GM12878 (cell line): ENCODE results near the gene LTBP3. TPM values are rescaled to one million over a fixed set of nuclear protein-coding genes. Genes with fewer than 3 reads are reported as not detected.

ENCODE experiments used
- ATF7 ChIP-seq: fragments of 450-650 bp; IDR thresholded peaks from 2 replicates; pipeline ENCODE4 v1.6.1; 2016; ENCODE audit warnings: low read depth, mild to moderate bottlenecking
- BCL11A ChIP-seq: IDR thresholded peaks from 2 replicates; pipeline ENCODE4 v1.6.1; 2011; ENCODE audit warnings: low read depth, low read length
- CBX3 ChIP-seq: fragments of 200-600 bp; sonication (generic); IDR thresholded peaks from 2 replicates; pipeline ENCODE4 v1.6.1; 2016; ENCODE audit warnings: low read depth, borderline replicate concordance
- CBX5 ChIP-seq: sonication (generic); IDR thresholded peaks from 2 replicates; pipeline ENCODE4 v1.6.1; 2016; ENCODE audit warnings: low read depth, moderate library complexity, mild to moderate bottlenecking, inconsistent platforms
- CEBPB ChIP-seq, 2 experiments: fragments of 150-350 bp in 1 of 2; IDR thresholded peaks; 2 replicates each; pipeline ENCODE4 v1.6.1; 2012 to 2014; ENCODE audit warnings: low read depth in 2 of 2, low read length in 2 of 2, borderline replicate concordance in 1 of 2, inconsistent platforms in 1 of 2
- CREB1 ChIP-seq: IDR thresholded peaks from 2 replicates; pipeline ENCODE4 v1.6.1; 2012; ENCODE audit warnings: low read depth, mild to moderate bottlenecking, inconsistent platforms
- ESRRA ChIP-seq: IDR thresholded peaks from 2 replicates; pipeline ENCODE4 v1.6.1; 2012; ENCODE audit warnings: mild to moderate bottlenecking, low read length, improper control_type of control experiment
- GATAD2B ChIP-seq: fragments of 450-650 bp; conservative IDR thresholded peaks from 2 replicates; pipeline ENCODE4 v1.6.1; 2017; ENCODE audit warnings: low read depth, mild to moderate bottlenecking, moderate library complexity
- IKZF2 ChIP-seq, 2 experiments: fragments of 450-650 bp; IDR thresholded peaks; 2 replicates each; pipeline ENCODE4 v1.6.1; 2017; ENCODE audit warnings: mild to moderate bottlenecking in 2 of 2, moderate library complexity in 2 of 2
- JUND ChIP-seq: IDR thresholded peaks from 2 replicates; pipeline ENCODE4 v1.6.1; 2012; ENCODE audit warnings: low read depth, mild to moderate bottlenecking, low read length, improper control_type of control experiment, moderate library complexity
- MTA3 ChIP-seq: IDR thresholded peaks from 2 replicates; pipeline ENCODE4 v1.6.1; 2012; ENCODE audit warnings: low read length, inconsistent platforms, borderline replicate concordance
- NR2C1 ChIP-seq: fragments of 450-650 bp; IDR thresholded peaks from 2 replicates; pipeline ENCODE4 v1.6.1; 2017; ENCODE audit warnings: antibody characterized with exemption, mild to moderate bottlenecking, moderate library complexity
- PAX5 ChIP-seq: IDR thresholded peaks from 2 replicates; pipeline ENCODE4 v1.6.1; 2011; ENCODE audit warnings: low read depth, low read length, borderline replicate concordance
- RAD21 ChIP-seq: IDR thresholded peaks from 2 replicates; pipeline ENCODE4 v1.6.1; 2011; ENCODE audit warnings: mild to moderate bottlenecking, low read depth, low read length, moderate library complexity; ENCODE audit not compliant: insufficient read depth
- SIN3A ChIP-seq: IDR thresholded peaks from 2 replicates; pipeline ENCODE4 v1.6.1; 2012; ENCODE audit warnings: low read depth, low read length, improper control_type of control experiment
- SMARCA5 ChIP-seq: fragments of 450-650 bp; IDR thresholded peaks from 2 replicates; pipeline ENCODE4 v1.6.1; 2017; ENCODE audit warnings: mild to moderate bottlenecking
- SP1 ChIP-seq: IDR thresholded peaks from one replicate; pipeline ENCODE4 v1.6.1; 2011; ENCODE audit warnings: low read depth, low read length
- SREBF2 ChIP-seq: IDR thresholded peaks from 2 replicates; pipeline ENCODE4 v1.6.1; 2012; ENCODE audit warnings: mild to moderate bottlenecking, low read length
- SRF ChIP-seq, 2 experiments: IDR thresholded peaks; 2 replicates each; pipeline ENCODE4 v1.6.1; 2011; ENCODE audit warnings: low read depth in 2 of 2, low read length in 2 of 2, mild to moderate bottlenecking in 1 of 2, moderate library complexity in 1 of 2
- STAT1 ChIP-seq: fragments of 450-650 bp; conservative IDR thresholded peaks from 2 replicates; pipeline ENCODE4 v1.6.1; 2014; ENCODE audit warnings: antibody characterized with exemption, mild to moderate bottlenecking
- SUZ12 ChIP-seq: fragments of 200-600 bp; sonication (generic); IDR thresholded peaks from one replicate; pipeline ENCODE4 v1.6.1; 2018; ENCODE audit warnings: antibody characterized with exemption, mild to moderate bottlenecking; ENCODE audit not compliant: unreplicated experiment
- TAF1 ChIP-seq: IDR thresholded peaks from 2 replicates; pipeline ENCODE4 v1.6.1; 2011; ENCODE audit warnings: mild to moderate bottlenecking, low read depth, low read length, borderline replicate concordance
- TBL1XR1 ChIP-seq: IDR thresholded peaks from 2 replicates; pipeline ENCODE4 v1.6.1; 2012; ENCODE audit warnings: low read depth, low read length, improper control_type of control experiment
- TCF12 ChIP-seq: IDR thresholded peaks from 2 replicates; pipeline ENCODE4 v1.6.1; 2011; ENCODE audit warnings: low read depth, mild to moderate bottlenecking, low read length
- TCF3 ChIP-seq: IDR thresholded peaks from 2 replicates; pipeline ENCODE4 v1.6.1; 2012; ENCODE audit warnings: low read depth, mild to moderate bottlenecking, low read length, borderline replicate concordance; ENCODE audit not compliant: insufficient read depth
- TCF7 ChIP-seq: IDR thresholded peaks from 2 replicates; pipeline ENCODE4 v1.6.1; 2014; ENCODE audit warnings: antibody characterized with exemption, borderline replicate concordance
- WRNIP1 ChIP-seq: IDR thresholded peaks from 2 replicates; pipeline ENCODE4 v1.6.1; 2011; ENCODE audit warnings: low read depth, low read length, improper control_type of control experiment, borderline replicate concordance
- ZSCAN29 ChIP-seq: fragments of 450-650 bp; IDR thresholded peaks from 2 replicates; pipeline ENCODE4 v1.6.1; 2017; ENCODE audit warnings: mild to moderate bottlenecking, moderate library complexity
- polyA plus RNA-seq, 11 experiments: library from polyadenylated mRNA; depleted of rRNA in 4 of 11; unstranded in 6 of 11; stranded (reverse) in 5 of 11; fragments of >200 nt; fragmentation: Nextera tagmentation in 4 of 11; fragmentation: Illumina TruSeq in 1 of 11; extraction: Ambion mirVana in 4 of 11; extraction: Trizol in 1 of 11; gene quantifications; 1 replicate in 1 of 11; 2 replicates in 10 of 11; pipeline versions ENCODE4 v1.2.1 to v1.2.3, GENCODE V29; 2011 to 2016; ENCODE audit warnings: inconsistent platforms in 2 of 11, missing spikeins in 2 of 11, low read depth in 1 of 11
- total RNA-seq, 4 experiments: library from RNA; depleted of rRNA in 3 of 4; stranded (reverse); fragments of >200 nt in 3 of 4; fragmentation: Illumina TruSeq in 1 of 4; extraction: Trizol in 1 of 4; gene quantifications; 2 replicates each; pipeline versions ENCODE4 v1.2.1 to v1.2.3, GENCODE V29; 2013 to 2021
- TF ChIP-seq, protein P1 (sequence below): IDR thresholded peaks from 2 replicates; pipeline ENCODE4 v1.6.1; 2011; ENCODE audit warnings: mild to moderate bottlenecking, low read depth, low read length, moderate library complexity; ENCODE audit not compliant: insufficient replicate concordance
- TF ChIP-seq, protein P2 (sequence below): fragments of 450-650 bp; IDR thresholded peaks from 2 replicates; pipeline ENCODE4 v1.6.1; 2014; ENCODE audit warnings: mild to moderate bottlenecking
- TF ChIP-seq, protein P3 (sequence below): IDR thresholded peaks from 2 replicates; pipeline ENCODE4 v1.6.1; 2012; ENCODE audit warnings: low read depth, low read length, improper control_type of control experiment

Gene LTBP3
- total and polyA plus RNA-seq, 10 of the 15 experiments (the other 5 are each of a cell fraction or from before 2014, with no cell fraction given): 2.2 to 12.2 (median 6.2) TPM; not detected in 2

DNA sequence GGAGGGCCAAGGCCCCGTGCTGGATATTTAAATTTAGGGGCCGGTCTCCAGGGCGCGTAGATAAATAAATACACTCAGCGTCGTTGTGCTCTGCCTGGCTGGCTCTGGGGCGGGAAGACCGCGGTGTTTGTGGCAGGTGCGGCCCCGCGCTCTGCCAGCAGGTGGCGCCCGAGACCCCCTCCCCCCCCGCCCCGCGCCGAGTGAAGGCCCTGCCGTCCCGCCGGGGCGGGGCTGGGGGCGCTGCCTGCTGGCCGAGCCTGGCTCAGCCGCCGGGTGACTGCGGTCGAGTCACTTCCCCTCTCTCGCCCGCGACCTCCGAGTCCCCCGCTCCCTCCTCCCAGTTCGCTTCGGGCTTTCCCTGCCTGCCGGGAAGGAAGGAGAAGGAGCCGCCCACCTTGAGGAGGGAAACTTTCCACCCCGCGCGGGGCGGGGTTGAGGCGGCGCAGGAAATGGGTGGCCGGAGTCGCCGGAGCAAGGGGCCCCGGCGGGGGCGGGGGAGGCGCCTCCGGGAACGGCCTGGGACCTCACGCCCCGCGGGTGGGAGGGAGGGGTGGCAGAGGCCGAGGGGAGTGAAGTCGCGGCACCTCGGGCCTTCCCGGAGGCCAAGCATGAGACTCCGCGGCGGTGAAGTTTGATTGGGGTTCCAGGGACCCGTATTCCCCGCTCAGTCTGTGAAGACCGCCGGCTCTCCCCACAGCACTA is 16.1 kb upstream of the LTBP3 start (continued):
- TF ChIP-seq JUND (no peak), CBX5 (no peak), RAD21 (peak; percentile 54; the same call in 1 of the 2 replicates), ZSCAN29 (peak; percentile 40; the same call in 1 of the 2 replicates), ESRRA (no peak), TAF1 (0 out of 2 replicates have a peak, but pooled peaks have one; percentile 17), CEBPB (IDR thresholded peaks at IDR 0.05; ENCODE audit: borderline replicate concordance in 1 of 2, low read depth in 2 of 2, low read length in 2 of 2) (no peak), IKZF2 (IDR thresholded peaks at IDR 0.05) (peak; percentile 97 to 98), SREBF2 (no peak), SUZ12 (no peak), BCL11A (peak; percentile 54; the same call in 1 of the 2 replicates), PAX5 (0 out of 2 replicates have a peak, but pooled peaks have one; percentile 59), CREB1 (no peak), TBL1XR1 (peak; percentile 69), GATAD2B (peak; percentile 95), NR2C1 (peak; percentile 50), MTA3 (no peak), CBX3 (no peak), STAT1 (no peak), SIN3A (no peak), TCF7 (no peak), WRNIP1 (no peak), SP1 (peak; percentile 60), TCF3 (peak; percentile 63; the same call in 1 of the 2 replicates), ATF7 (0 out of 2 replicates have a peak, but pooled peaks have one; percentile 13), SMARCA5 (peak; percentile 81), SRF (IDR thresholded peaks at IDR 0.05; ENCODE audit: low read depth in 2 of 2, low read length in 2 of 2) (no peak), TCF12 (0 out of 2 replicates have a peak, but pooled peaks have one; percentile 67)
- TF ChIP-seq, protein P1, sequence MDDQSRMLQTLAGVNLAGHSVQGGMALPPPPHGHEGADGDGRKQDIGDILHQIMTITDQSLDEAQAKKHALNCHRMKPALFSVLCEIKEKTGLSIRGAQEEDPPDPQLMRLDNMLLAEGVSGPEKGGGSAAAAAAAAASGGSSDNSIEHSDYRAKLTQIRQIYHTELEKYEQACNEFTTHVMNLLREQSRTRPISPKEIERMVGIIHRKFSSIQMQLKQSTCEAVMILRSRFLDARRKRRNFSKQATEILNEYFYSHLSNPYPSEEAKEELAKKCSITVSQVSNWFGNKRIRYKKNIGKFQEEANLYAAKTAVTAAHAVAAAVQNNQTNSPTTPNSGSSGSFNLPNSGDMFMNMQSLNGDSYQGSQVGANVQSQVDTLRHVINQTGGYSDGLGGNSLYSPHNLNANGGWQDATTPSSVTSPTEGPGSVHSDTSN: no peak
- TF ChIP-seq, protein P2, sequence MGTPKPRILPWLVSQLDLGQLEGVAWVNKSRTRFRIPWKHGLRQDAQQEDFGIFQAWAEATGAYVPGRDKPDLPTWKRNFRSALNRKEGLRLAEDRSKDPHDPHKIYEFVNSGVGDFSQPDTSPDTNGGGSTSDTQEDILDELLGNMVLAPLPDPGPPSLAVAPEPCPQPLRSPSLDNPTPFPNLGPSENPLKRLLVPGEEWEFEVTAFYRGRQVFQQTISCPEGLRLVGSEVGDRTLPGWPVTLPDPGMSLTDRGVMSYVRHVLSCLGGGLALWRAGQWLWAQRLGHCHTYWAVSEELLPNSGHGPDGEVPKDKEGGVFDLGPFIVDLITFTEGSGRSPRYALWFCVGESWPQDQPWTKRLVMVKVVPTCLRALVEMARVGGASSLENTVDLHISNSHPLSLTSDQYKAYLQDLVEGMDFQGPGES: no peak
- TF ChIP-seq, protein P3, sequence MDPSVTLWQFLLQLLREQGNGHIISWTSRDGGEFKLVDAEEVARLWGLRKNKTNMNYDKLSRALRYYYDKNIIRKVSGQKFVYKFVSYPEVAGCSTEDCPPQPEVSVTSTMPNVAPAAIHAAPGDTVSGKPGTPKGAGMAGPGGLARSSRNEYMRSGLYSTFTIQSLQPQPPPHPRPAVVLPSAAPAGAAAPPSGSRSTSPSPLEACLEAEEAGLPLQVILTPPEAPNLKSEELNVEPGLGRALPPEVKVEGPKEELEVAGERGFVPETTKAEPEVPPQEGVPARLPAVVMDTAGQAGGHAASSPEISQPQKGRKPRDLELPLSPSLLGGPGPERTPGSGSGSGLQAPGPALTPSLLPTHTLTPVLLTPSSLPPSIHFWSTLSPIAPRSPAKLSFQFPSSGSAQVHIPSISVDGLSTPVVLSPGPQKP: no peak
